GM12878 (cell line): ENCODE results near the gene TOE1.
"Not testable (repeated sequence)": the region's sequence is repeated elsewhere in the genome, so short reads cannot be mapped to it uniquely, and the experiment has no call there.

Experiments
- CTCF ChIP-seq, 3 experiments: IDR thresholded peaks in 2 of 3; conservative IDR thresholded peaks in 1 of 3; 2 replicates each; pipeline ENCODE4 v1.5.1; 2011; ENCODE audit warnings: low read depth in 3 of 3, low read length in 3 of 3, mild to moderate bottlenecking in 3 of 3, control low read depth in 2 of 3, moderate library complexity in 2 of 3, inconsistent platforms in 1 of 3, mixed read lengths in 1 of 3; ENCODE audit not compliant: control insufficient read depth in 2 of 3, insufficient read depth in 1 of 3; ENCODE audit errors: extremely low read depth in 1 of 3
- JUND ChIP-seq: IDR thresholded peaks from 2 replicates; pipeline ENCODE4 v1.6.1; 2012; ENCODE audit warnings: low read depth, mild to moderate bottlenecking, low read length, improper control_type of control experiment, moderate library complexity
- ZNF24 ChIP-seq: fragments of 450-650 bp; IDR thresholded peaks from 2 replicates; pipeline ENCODE4 v1.6.1; 2017; ENCODE audit warnings: antibody characterized with exemption, mild to moderate bottlenecking

DNA sequence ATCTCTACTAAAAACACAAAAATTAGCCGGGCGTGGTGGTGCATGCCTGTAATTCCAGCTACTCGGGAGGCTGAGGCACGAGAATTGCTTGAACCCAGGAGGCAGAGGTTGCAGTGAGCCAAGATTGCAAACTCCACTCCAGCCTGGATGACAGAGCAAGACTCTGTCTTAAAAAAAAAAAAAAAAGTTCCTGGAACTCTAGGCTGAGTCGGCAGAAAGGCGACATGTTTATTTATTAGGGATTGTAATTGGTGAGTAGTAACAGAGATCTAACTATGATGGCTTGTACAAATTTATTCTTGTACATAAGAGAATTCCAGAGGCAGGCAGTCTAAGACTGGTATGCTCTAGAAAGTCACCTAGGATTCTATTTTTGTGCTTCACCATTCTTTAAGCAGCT, 49.0 kb upstream of the TOE1 start:
- TF ChIP-seq ZNF24; JUND; CTCF (IDR thresholded peaks at IDR 0.05 in 2 of 3, conservative IDR thresholded peaks at IDR 0.05 in 1 of 3; ENCODE audit: control insufficient read depth in 2 of 3, extremely low read depth in 1 of 3, insufficient read depth in 1 of 3, low read depth in 3 of 3, low read length in 3 of 3): not testable (repeated sequence)
